ENCODE results near the gene HOXB8. TPM values are rescaled to one million over a fixed set of nuclear protein-coding genes. Genes with fewer than 3 reads are reported as not detected.

HOXB8 gene
- polyA plus RNA-seq, 6 donors from 2014 or later, result not detected

GRCh38 chr17:48625495-48626244 lies 10.6 kb upstream of the HOXB8 start:
- Mint-ChIP-seq H3K36me3 (no peaks in the 10 kb centered on the region), H3K4me1 (peaks cover 15 to 18% (median 15%) of the 10 kb centered on the region in 3 donors), H3K4me3 (peak overlapping the region; percentile 75 to 94 (median 86)), H3K27ac (peak overlapping the region in 3 of 6 donors; percentile 46 to 76 (median 65)), H3K27me3 (peaks cover 85 to 96% (median 94%) of the 10 kb centered on the region in 3 donors), H3K9me3 (no peaks in the 10 kb centered on the region)
- DNase-seq (no peak), ATAC-seq (ENCODE audit: low read depth in 2 of 2) (peak; percentile 65 to 70)

GRCh38 chr17:48624544-48625494 lies 9.7 kb upstream of the HOXB8 start:
- DNase-seq (no peak), ATAC-seq (ENCODE audit: low read depth in 2 of 2) (peak; percentile 28 to 34)
- Mint-ChIP-seq H3K36me3 (no peaks in the 10 kb centered on the region), H3K4me1 (peaks cover 15 to 18% (median 15%) of the 10 kb centered on the region in 3 donors), H3K9me3 (no peaks in the 10 kb centered on the region), H3K27me3 (peaks cover 81 to 94% (median 93%) of the 10 kb centered on the region in 3 donors), H3K4me3 (peak overlapping the region; percentile 55 to 94 (median 85)), H3K27ac (peak overlapping the region in 2 of 6 donors; percentile 38 to 46)

GRCh38 chr17:48624118-48624517 lies 9.0 kb upstream of the HOXB8 start:
- H3K36me3 Mint-ChIP-seq, result no peaks in the 10 kb centered on the region
- H3K4me1 Mint-ChIP-seq, result peaks cover 15 to 19% (median 18%) of the 10 kb centered on the region in 3 donors
- peaks cover 79 to 94% (median 93%) of the 10 kb centered on the region in 3 donors for H3K27me3 Mint-ChIP-seq
- ATAC-seq (ENCODE audit: low read depth in 2 of 2), result no peak
- H3K9me3 Mint-ChIP-seq, result no peaks in the 10 kb centered on the region
- peak overlapping the region in 6 of 8 donors; percentile 15 to 86 (median 52) for H3K4me3 Mint-ChIP-seq
- no peak for DNase-seq
- no peak overlapping the region for H3K27ac Mint-ChIP-seq

GRCh38 chr17:48623583-48623982 lies 8.5 kb upstream of the HOXB8 start:
- DNase-seq, result no peak
- peaks cover 21 to 22% (median 21%) of the 10 kb centered on the region in 3 donors for H3K4me1 Mint-ChIP-seq
- H3K9me3 Mint-ChIP-seq, result no peaks in the 10 kb centered on the region
- H3K27ac Mint-ChIP-seq, result peak overlapping the region in 1 of 6 donors; percentile 6
- ATAC-seq (ENCODE audit: low read depth in 2 of 2), result no peak
- H3K27me3 Mint-ChIP-seq, result peaks cover 79 to 94% (median 91%) of the 10 kb centered on the region in 3 donors
- H3K4me3 Mint-ChIP-seq, result peak overlapping the region in 2 of 8 donors; percentile 31 to 37
- H3K36me3 Mint-ChIP-seq, result no peaks in the 10 kb centered on the region

GRCh38 chr17:48622857-48623256 lies 7.8 kb upstream of the HOXB8 start:
- Mint-ChIP-seq H3K27ac (no peak overlapping the region), H3K4me3 (peak overlapping the region in 2 of 8 donors; percentile 46 to 58), H3K36me3 (no peaks in the 10 kb centered on the region), H3K4me1 (peaks cover 26 to 27% (median 26%) of the 10 kb centered on the region in 3 donors), H3K27me3 (peaks cover 77 to 94% (median 91%) of the 10 kb centered on the region in 3 donors), H3K9me3 (no peaks in the 10 kb centered on the region)
- ATAC-seq (ENCODE audit: low read depth in 2 of 2), result no peak
- DNase-seq, result no peak

- ATAC-seq (ENCODE audit: low read depth in 2 of 2) (no peak), DNase-seq (no peak)
- Mint-ChIP-seq H3K9me3 (no peaks in the 10 kb centered on the region), H3K27me3 (peaks cover 78 to 94% (median 91%) of the 10 kb centered on the region in 3 donors), H3K4me3 (peak overlapping the region in 1 of 8 donors; percentile 45), H3K36me3 (no peaks in the 10 kb centered on the region), H3K27ac (peak overlapping the region in 1 of 6 donors; percentile 10), H3K4me1 (peaks cover 30 to 32% (median 31%) of the 10 kb centered on the region in 3 donors)
Measured at GRCh38 chr17:48621410-48622392, 6.6 kb upstream of the HOXB8 start.

- Mint-ChIP-seq H3K4me1 (peaks cover 21 to 24% (median 24%) of the 10 kb centered on the region in 3 donors), H3K4me3 (peak overlapping the region in 1 of 8 donors; percentile 45), H3K27me3 (peaks cover 74 to 92% (median 91%) of the 10 kb centered on the region in 3 donors), H3K36me3 (no peaks in the 10 kb centered on the region), H3K27ac (peak overlapping the region in 1 of 6 donors; percentile 90), H3K9me3 (no peaks in the 10 kb centered on the region)
- ATAC-seq (ENCODE audit: low read depth in 2 of 2), result no peak
- DNase-seq, result no peak
Measured at GRCh38 chr17:48620461-48621139, 5.5 kb upstream of the HOXB8 start.

- peaks cover 21 to 24% (median 23%) of the 10 kb centered on the region in 3 donors for H3K4me1 Mint-ChIP-seq
- H3K9me3 Mint-ChIP-seq, result peaks cover 0 to 1% (median 0%) of the 10 kb centered on the region in 7 donors
- H3K27ac Mint-ChIP-seq, result peak overlapping the region in 3 of 6 donors; percentile 77 to 85 (median 80)
- H3K36me3 Mint-ChIP-seq, result peaks cover 0 to 5% of the 10 kb centered on the region in 2 donors
- H3K27me3 Mint-ChIP-seq, result peaks cover 78 to 94% (median 93%) of the 10 kb centered on the region in 3 donors
- H3K4me3 Mint-ChIP-seq, result peak overlapping the region in 2 of 8 donors; percentile 15 to 75
- DNase-seq (no peak), ATAC-seq (ENCODE audit: low read depth in 2 of 2) (no peak)
Measured at GRCh38 chr17:48619826-48620449, 4.8 kb upstream of the HOXB8 start.

- Mint-ChIP-seq H3K36me3 (peaks cover 0 to 8% of the 10 kb centered on the region in 2 donors), H3K27ac (peak overlapping the region in 5 of 6 donors; percentile 64 to 96 (median 77))
- ATAC-seq (ENCODE audit: low read depth in 2 of 2), result peak; percentile 69 to 77
Measured at GRCh38 chr17:48618256-48618896, 3.3 kb upstream of the HOXB8 start.

GRCh38 chr17:48617471-48618255 lies 2.6 kb upstream of the HOXB8 start:
- no peak for DNase-seq
- peaks cover 79 to 97% (median 94%) of the 10 kb centered on the region in 3 donors for H3K27me3 Mint-ChIP-seq
- peaks cover 0 to 2% (median 0%) of the 10 kb centered on the region in 7 donors for H3K9me3 Mint-ChIP-seq
- ATAC-seq (ENCODE audit: low read depth in 2 of 2), result no peak
- peak overlapping the region in 4 of 8 donors; percentile 29 to 79 (median 69) for H3K4me3 Mint-ChIP-seq
- peaks cover 38 to 44% (median 44%) of the 10 kb centered on the region in 3 donors for H3K4me1 Mint-ChIP-seq
- H3K27ac Mint-ChIP-seq, result peak overlapping the region in 4 of 6 donors; percentile 11 to 96 (median 80)
- peaks cover 0 to 8% of the 10 kb centered on the region in 2 donors for H3K36me3 Mint-ChIP-seq

More at GRCh38 chr17:48618256-48618896, 3.3 kb upstream of the HOXB8 start:
- peaks cover 33 to 37% (median 37%) of the 10 kb centered on the region in 3 donors for H3K4me1 Mint-ChIP-seq
- DNase-seq, result peak; percentile 73
- H3K4me3 Mint-ChIP-seq, result peak overlapping the region; percentile 18 to 83 (median 60)
- peaks cover 0 to 2% (median 0%) of the 10 kb centered on the region in 7 donors for H3K9me3 Mint-ChIP-seq
- H3K27me3 Mint-ChIP-seq, result peaks cover 79 to 97% (median 94%) of the 10 kb centered on the region in 3 donors

Data from naive B cell (primary cell).